NCI-H345 treated with DMSO at 0.1 percent for 48 hours (cell line): ENCODE data around the gene DSCAM.
A peak's percentile ranks its signal among the peaks of the same experiment; 100 is the strongest.

Experiments
- DNase-seq: peaks from one replicate; lab custom pipeline; 2025; ENCODE audit not compliant: unreplicated experiment; lab: John Stamatoyannopoulos, UW

DSCAM gene

DNA sequence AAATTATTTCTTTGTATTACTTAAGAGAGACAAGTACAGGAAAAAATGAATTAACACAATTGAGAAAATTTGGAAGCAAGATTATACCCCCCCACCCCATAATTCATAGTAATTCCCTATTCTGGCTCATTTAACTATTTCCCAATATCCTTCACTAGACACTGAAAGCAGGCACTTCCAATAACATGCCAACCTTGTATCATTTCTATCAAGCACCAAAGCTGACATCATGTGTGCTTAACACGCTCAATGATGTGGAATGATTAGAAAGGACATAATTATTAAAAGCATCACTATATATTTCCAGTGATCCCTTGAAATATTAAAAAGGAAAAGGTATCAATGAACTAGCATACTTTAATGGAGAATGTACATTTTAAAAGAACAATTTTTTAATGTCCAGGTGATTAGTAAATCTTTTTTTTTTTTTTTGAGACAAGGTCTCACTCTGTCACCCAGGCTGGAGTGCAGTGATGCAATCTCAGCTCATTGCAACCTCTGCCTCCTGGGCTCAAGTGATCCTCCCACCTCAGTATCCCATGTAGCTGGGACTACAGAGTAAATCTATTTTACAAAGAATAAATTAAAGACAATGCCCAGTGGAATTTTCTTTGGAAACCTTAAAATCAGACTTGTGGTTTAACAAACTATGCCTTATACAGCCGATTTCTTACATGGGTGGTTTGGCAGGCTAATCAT, 443.9 kb downstream of the DSCAM start:
- no peak for DNase-seq

GRCh38 chr21:40395732-40396131, 451.2 kb downstream of the DSCAM start:
- no peak for DNase-seq

DNA sequence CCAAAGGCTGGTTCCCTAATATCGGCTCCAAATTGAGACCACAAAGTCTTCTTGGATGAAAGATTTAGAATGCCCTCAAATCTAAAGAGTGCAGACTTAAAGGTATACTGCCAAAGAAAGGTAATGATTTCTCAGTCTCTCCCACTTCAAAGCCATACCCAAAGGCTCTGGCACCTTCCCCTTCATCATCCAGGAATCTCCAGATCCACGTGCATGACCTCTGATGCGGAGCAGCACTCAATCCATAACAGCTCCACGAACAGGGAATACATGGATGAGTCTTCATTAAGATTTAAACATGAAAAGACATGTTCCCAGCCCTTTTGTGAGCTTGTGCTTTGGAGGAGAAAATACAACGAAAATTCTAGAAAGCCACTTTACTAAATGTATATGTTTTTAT, 453.9 kb downstream of the DSCAM start:
- no peak for DNase-seq

DNA sequence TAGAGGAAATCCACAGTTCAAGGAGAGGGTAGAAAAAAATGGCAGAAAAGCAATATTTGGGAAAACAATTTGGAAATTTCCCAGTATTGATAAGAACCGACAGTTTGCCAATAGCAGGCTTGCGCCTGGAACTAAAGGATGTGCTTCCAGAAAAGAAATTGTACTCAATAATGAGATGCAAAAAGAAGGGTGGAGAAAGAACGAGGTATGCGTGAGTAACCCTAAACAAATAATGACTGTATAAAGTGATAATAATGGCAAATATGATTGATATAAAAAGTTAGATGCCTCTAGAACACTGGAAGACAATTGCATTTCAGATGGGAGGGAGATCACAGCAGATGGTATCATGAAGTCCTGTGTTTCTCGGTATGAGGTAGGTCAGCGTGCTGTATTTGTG, 458.9 kb downstream of the DSCAM start:
- DNase-seq, result no peak

- DNase-seq, result no peak
Observed at GRCh38 chr21:40386981-40387747, 459.8 kb downstream of the DSCAM start.

DNA sequence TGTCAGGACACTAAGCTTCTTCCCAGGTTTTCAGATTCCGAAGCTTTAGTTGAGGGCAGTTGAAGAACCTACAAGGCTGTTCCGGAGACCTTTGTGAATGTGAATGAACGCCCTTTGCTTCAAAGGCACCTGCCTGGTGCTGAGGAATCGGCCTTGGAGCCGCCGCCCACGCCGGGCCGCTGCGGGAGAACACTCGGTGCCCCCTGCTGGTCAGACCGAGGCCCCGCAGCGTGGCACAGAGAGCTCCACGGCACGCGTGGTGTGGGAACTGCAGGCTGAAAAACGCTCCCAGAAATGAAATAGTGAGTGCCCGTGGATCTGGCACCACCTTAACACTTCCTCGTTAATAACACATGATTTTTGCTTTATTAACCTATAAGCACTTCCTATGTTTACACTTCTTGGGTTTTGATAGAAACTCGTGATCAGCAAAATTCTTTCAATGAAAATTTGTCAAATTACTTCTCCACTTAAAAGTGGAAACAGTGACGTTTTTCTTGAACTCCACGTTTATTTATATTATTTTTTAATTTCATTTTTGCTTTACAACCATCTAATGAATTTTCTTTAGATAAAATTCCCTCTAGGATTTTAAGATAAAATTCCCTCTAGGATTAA, 460.6 kb downstream of the DSCAM start:
- peak; percentile 37 for DNase-seq

GRCh38 chr21:40385883-40386282, 461.1 kb downstream of the DSCAM start:
- no peak for DNase-seq

DNA sequence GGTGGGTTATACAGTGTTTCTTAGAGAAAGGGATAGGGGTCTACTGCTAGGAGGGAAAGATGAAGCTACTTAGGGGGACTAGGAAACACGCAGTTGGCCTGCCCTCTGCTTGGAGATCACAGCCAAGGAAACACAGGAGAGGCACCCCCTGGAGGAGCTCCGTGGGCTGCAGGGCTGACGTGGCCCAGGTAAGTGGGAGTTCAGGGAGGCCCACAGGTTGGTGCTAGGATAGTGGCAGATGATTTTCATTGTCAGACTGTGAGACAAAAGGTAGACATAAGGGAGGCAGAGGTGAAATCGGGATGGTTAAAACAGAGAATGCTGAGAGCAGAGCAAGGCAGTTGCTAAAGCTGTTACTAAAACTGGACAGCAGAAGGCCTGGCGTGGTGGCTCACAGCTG, 463.0 kb downstream of the DSCAM start:
- DNase-seq, result no peak

GRCh38 chr21:40381111-40381510, 465.8 kb downstream of the DSCAM start:
- no peak for DNase-seq

- DNase-seq, result no peak
Observed at GRCh38 chr21:40379881-40380810, 466.8 kb downstream of the DSCAM start.

DNA sequence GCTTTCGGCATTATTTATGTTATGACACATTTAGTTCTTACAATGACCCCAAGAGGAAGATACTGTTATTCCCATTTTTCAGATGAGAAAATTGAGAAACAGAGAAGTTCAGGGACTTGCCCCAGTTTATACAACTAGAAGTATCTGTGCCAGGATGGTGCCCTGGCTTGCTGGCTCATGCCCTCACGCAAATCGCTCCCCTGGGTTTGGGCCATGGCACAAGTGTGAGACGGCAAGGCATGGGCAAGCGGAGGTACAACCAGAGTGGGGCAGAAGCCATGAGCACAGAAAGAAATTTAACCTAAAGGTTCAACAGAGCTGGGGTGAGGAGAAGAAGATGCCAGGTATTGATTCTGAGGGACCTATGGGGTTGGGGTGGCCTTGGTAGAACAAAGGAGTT, 469.8 kb downstream of the DSCAM start:
- no peak for DNase-seq

DNA sequence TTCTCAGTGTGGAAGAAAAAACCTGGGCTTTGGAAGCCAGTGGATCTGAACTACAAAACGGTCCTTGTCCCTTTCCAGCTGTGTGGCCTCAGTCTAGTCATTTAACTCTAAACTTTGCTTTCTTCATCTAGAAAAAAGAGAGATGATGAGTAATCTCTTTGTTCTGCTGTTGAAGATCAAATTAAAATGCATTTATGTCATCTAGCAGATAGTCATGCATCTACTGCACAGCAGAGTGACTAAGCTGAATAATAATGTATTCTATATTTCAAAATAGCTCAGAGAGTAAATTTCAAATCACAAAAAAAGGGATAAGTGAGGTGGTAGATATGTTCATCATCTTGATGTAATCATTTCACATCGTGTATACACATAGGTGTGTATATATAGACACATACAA, 473.2 kb downstream of the DSCAM start:
- no peak for DNase-seq

GRCh38 chr21:40372506-40372905, 474.5 kb downstream of the DSCAM start:
- DNase-seq, result no peak

DNA sequence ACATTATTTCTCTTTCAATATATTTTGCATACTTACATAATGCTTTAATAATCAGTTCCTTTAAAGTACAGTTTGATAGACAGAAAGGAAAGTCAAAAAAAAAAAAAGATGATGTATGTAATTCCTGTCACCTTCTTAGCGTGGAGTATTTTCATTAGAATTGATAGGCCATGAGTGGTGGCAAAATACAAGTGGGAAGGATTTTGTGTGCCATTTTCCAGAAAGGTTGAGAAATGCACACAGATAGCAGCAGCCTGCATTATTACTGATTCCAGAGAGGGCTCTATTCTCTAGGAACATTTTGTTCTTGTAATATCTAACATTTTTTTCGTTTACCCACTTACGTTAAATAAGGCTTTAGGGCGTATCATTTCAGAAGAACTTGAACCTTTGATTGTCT, 475.6 kb downstream of the DSCAM start:
- no peak for DNase-seq

GRCh38 chr21:40356644-40357043, 490.3 kb downstream of the DSCAM start:
- no peak for DNase-seq

DNA sequence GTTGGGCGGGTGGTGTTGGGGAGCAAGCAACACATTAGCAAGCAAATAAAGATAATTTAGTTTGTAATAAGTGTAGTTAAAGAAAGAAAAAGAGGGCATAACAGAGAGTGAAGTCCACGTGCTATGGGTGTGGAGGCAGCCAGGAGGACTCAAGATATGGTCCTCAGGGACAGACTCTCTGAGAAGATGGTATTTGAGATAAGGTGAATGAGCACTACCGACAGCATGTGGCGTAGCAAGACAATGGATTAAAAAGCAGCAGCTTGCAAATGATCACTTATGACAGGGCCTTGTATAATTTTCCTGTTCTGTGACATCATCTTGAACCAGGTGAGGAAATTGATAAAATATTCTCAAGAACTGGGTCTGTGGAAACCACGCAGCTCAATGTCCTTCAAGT, 491.9 kb downstream of the DSCAM start:
- no peak for DNase-seq

DNA sequence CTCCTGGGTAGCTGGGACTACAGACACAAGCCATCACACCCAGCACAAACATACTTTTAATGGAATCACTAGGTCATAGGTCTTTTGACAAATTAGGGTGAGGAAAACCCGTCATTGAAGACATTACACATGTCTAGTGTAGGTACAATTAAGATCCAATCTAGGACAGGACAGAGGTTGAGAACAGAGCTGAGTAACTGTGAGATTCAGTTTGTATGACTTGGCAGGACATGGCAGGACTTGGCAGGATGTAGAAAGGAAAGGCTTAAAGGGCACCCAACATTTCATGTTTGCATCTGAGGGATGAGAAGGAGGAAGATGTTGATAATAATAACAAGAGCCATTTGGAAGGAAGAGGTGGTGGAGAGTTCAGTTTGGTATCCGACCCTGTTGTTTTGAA, 496.0 kb downstream of the DSCAM start:
- DNase-seq, result no peak

DNA sequence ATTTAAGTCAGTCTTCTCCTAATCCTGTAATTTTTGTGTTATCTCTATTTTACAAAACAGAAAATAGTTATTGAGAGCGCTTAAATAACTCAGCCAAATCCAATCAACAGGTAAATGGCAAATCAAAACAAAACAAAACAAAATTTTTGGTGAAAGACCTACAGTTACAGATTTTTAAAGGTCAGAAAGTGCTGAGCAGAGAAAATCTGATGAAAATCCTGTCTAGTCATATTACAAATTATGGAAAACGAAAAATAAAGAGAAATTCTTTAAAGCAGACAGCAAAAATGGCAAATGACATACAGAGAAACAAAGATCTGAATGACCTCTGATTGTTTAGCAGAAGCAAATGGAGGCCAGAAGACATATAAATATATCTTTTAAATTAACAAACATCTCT, 497.4 kb downstream of the DSCAM start:
- no peak for DNase-seq

GRCh38 chr21:40345711-40346321, 501.1 kb downstream of the DSCAM start:
- no peak for DNase-seq

DNA sequence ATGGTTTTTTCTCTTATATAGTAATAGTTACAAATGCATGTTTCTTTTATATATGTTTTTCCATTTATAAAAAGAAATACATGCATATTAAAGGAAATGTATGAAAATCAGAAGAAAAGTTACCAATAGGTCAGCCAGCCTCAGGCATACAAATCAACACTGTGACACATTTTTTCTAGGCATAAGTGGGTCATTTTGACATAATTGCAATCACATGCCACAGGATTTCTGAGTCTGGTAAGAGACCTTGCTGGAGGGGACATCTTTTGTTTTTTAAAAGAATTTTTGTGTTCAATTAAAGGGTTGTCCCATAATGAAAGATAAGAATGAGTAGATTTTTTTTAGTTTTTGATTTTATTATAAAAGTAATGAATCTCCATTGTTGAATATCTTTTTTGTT, 506.6 kb downstream of the DSCAM start:
- no peak for DNase-seq

GRCh38 chr21:40339050-40339449, 507.9 kb downstream of the DSCAM start:
- no peak for DNase-seq
